Activated CD8-positive, alpha-beta memory T cell treated with anti-CD3 and anti-CD28 coated beads, Interleukin-2, amount 50 U/mL, for 1 hour (primary cell): Measurements from ENCODE around the gene LRBA.
"Not testable (repeated sequence)": the region's sequence is repeated elsewhere in the genome, so short reads cannot be mapped to it uniquely, and the experiment has no call there.

Experiments
- DNase-seq: peaks from one replicate; pipeline ENCODE4 v3.0.0-alpha.2; 2020; ENCODE audit errors: extremely low read depth

Gene LRBA

DNA sequence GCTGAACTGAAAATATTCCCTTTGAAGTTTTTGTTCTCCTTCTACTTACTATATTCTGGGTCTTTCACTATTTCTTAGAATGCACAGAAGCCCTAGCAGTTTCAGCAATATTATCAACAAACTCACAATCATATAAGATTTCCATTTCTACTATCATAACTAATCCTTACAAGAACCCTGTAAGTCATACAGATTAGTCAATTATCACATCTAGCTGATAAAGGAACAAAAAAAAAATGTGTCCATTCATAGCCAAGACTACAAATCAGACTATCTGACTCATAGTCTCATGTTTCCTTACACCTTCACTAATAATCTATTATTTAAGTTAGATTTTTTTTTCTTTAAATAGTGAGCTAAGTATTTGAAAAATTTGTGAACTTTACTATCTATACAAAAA is 72.5 kb downstream of the LRBA start:
- no peak for DNase-seq

DNA sequence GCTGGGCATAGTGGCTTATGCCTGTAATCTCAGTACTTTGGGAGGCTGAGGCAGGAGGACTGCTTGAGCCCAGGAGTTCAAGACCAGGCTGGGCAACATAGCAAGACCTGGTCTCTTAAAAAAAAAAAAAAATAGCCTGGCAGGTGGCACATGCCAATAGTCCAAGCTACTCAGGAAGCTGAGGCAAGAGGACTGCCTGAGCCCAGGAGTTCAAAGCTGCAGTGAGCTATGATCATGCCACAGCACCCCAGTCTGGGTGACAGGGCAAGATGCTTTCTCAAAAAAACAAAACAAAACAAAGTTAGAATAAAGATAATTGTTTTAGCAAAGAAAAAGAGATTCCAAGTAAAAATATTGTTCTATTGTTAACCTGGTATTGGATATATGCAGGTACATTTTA is 75.0 kb downstream of the LRBA start:
- DNase-seq = no peak

- no peak for DNase-seq
Measured at GRCh38 chr4:150939530-150939929, 75.6 kb downstream of the LRBA start.

GRCh38 chr4:150938873-150939499 is 76.1 kb downstream of the LRBA start:
- no peak for DNase-seq

GRCh38 chr4:150938417-150938816 is 76.7 kb downstream of the LRBA start:
- no peak for DNase-seq

GRCh38 chr4:150934022-150934421 is 81.1 kb downstream of the LRBA start:
- DNase-seq = no peak

GRCh38 chr4:150931796-150932195 is 83.3 kb downstream of the LRBA start:
- DNase-seq = no peak

GRCh38 chr4:150931005-150931404 is 84.1 kb downstream of the LRBA start:
- no peak for DNase-seq

DNA sequence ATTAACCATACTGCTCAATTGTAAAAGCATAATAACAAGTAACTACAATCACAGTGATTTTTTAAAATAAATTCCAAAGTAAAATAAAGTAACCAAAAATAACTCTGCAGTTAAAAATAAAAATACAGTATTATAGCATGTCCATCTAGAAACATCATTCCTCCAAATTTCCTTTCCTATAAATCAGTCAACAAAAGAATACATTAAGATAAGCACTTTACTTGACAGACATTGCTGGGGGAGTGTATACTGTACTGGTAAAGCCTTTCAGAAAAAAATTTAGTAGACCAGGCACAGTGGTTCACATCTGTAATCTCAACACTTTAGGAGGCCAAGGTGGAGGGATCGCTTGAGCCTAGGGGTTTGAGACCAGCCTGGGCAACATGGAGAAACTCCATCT is 91.1 kb downstream of the LRBA start:
- DNase-seq = no peak

DNA sequence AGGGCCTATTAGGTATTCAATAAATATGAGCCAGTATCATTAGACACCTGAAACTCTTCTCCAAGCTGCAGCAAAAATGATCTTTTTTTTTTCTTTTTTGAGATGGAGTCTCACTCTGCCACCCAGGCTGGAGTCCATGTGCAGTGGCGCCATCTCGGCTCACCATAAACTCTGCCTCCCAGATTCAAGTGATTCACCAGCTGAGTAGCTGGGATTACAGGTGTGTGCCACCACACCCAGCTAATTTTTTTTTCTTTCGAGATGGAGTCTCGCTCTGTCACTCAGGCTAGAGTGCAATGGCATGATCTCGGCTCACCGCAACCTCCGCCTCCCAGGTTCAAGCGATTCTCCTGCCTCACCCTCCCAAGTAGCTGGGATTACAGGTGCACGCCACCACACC is 93.6 kb downstream of the LRBA start:
- DNase-seq = not testable (repeated sequence)

GRCh38 chr4:150918562-150918961 is 96.5 kb downstream of the LRBA start:
- not testable (repeated sequence) for DNase-seq

GRCh38 chr4:150911326-150911725 is 103.8 kb downstream of the LRBA start:
- DNase-seq = no peak

DNA sequence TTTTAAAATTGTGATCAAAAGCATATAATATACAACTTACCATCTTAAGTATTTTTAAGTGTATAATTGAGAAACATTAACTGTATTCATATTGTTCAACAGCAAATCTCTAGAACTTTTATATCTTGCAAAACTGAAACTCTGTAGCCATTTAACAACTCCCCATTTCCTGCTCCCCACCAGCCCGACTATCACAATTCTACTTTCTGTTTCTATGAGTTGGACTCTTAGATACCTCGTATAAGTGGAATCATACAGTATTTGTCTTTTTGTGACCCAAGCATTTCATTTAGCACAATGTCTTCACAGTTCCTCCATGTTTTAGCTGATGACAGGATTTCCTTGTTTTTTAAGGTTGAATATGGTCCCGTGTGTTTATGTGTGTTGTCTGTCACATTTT is 106.0 kb downstream of the LRBA start:
- DNase-seq = no peak

DNA sequence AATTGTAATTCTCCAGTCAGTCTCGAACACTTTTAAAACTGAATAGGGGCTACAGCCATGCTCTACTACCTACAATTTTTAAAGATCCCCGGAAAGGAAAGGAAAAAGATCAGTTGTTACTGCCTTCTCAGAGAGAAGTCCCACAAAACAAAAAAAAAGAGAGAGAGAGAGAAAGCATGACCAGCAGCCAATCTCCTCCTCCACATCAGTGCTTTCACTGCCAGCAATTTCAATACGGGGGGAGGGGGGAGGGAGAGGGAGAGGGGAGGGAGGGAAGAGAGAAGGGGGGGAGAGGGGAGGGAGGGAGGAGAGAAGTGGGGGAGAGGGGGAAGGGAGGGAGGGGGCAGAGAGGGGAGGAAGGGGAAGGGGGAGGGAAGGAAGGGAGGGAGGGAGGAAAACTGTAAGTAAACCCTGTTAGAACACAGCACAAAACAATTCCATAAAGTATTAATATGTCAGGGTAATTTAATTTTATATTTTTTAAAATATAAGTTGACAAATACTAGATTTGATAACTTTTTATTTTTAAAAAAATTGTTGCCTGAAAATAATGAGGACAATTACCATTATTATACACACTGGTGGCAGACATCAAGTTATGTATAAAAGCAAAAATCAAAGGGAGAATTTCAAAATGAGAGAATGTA is 108.0 kb downstream of the LRBA start:
- DNase-seq = no peak

- DNase-seq = no peak
Measured at GRCh38 chr4:150904671-150905070, 110.4 kb downstream of the LRBA start.

DNA sequence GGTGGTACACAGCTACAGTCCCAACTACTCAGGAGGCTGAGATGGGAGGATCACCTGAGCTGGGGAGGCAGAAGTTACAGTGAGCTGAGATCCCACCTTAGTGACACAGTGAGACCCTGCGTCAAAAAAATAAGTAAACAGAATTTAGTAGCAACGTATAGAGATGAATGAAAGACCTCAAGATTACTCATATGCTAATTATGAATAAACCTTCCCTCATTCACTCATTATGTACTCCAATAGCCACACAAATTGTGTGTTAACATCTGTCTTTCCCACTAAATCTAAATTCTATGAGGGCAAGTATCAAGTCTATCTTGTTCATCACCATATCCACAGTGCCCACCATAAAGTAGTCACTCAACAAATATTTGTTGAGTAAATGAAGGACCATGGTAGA is 111.5 kb downstream of the LRBA start:
- DNase-seq = no peak

GRCh38 chr4:150896497-150896896 is 118.6 kb downstream of the LRBA start:
- DNase-seq = no peak

GRCh38 chr4:150890246-150890645 is 124.8 kb downstream of the LRBA start:
- no peak for DNase-seq

GRCh38 chr4:150889306-150889705 is 125.8 kb downstream of the LRBA start:
- no peak for DNase-seq

DNA sequence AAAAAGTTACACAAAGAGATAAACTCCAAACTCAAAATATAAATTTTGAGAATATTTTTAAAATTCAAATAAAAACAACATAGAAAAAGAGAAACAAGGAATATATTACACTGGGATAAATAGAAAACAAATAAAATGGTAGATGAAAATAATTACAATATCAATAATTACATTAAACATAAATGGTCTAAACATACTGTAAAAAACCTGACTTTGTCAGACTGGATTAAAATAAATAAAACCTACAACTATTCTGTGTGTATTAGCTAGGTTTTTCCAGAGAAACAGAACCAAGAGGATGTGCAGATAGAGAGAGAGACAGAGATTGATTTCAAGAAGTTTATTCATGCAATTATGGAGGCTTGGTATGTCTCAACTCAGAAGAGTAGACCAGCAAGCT is 126.5 kb downstream of the LRBA start:
- no peak for DNase-seq

- no peak for DNase-seq
Measured at GRCh38 chr4:150888217-150888616, 126.9 kb downstream of the LRBA start.

DNA sequence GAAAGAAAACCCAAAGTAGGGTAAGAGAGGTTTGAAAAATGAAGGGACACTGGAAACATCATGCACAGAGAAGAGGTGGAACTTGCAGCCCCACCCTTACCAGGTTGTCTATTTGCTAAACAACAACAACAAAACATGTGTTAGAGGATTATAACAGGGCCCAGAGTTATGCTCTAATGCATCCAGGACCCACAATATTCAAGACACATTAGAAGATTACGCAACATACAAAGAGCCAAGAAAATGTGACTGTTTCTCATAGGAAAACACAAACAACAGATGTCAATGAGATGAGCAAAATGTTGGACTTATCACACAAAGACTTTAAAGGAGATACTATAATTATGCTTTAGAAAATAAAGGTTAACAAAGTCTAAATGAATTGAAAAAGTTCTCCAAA is 128.5 kb downstream of the LRBA start:
- DNase-seq = no peak

DNA sequence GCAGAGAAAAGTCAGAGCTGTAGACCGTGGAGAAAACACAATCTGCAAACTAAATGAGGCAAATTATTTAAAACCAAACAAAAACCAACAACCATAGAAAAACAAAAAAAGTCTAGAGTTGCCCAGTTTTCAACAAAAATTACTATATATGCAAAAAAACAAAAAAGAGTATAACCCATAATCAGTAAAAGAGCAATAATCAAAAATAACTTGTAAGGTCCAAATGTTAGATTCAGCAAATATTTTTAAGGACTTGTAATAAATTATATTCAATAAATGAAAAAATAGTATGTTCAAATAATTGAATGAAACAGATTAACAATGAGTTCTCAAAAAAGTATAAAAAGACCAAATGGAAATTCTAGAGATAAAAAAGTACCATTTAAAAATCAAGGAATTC is 130.5 kb downstream of the LRBA start:
- DNase-seq = no peak

- DNase-seq = no peak
Measured at GRCh38 chr4:150875367-150875766, 139.7 kb downstream of the LRBA start.
